K562 (cell line): ENCODE data around the gene ADCY1.

Source experiments
- CBX1 ChIP-seq: sonication (generic); IDR thresholded peaks from 2 replicates; pipeline ENCODE4 v1.6.1; 2016; ENCODE audit warnings: antibody characterized with exemption, low read depth, mild to moderate bottlenecking
- EZH2 ChIP-seq: IDR thresholded peaks from 2 replicates; pipeline ENCODE4 v1.6.1; 2012; ENCODE audit warnings: low read depth, mild to moderate bottlenecking, inconsistent platforms, low read length, borderline replicate concordance
- FIP1L1 ChIP-seq: fragments of 200-400 bp; formaldehyde crosslinking; IDR thresholded peaks from 2 replicates; pipeline ENCODE4 v1.6.1; 2018; ENCODE audit warnings: mild to moderate bottlenecking, low read depth, low read length; ENCODE audit not compliant: poor library complexity, severe bottlenecking
- HNRNPUL1 ChIP-seq: fragments of 200-400 bp; formaldehyde crosslinking; IDR thresholded peaks from 2 replicates; pipeline ENCODE4 v1.6.1; 2017; ENCODE audit warnings: low read length
- KDM4B ChIP-seq, 2 experiments: fragments of 450-650 bp in 1 of 2; sonication (generic) in 1 of 2; IDR thresholded peaks; 2 replicates each; pipeline ENCODE4 v1.6.1; 2016 to 2017; ENCODE audit warnings: borderline replicate concordance in 2 of 2, antibody characterized with exemption in 1 of 2, low read depth in 1 of 2, mild to moderate bottlenecking in 1 of 2
- NR1H2 ChIP-seq: sonication (generic); formaldehyde crosslinking; IDR thresholded peaks from 2 replicates; pipeline ENCODE4 v1.4.0; 2020; ENCODE audit warnings: mild to moderate bottlenecking, missing genetic modification reagents
- ZNF695 ChIP-seq: fragments of 450-650 bp; formaldehyde crosslinking; IDR thresholded peaks from 2 replicates; pipeline ENCODE4 v1.4.0; 2020; ENCODE audit warnings: mild to moderate bottlenecking, moderate library complexity
- ZNF696 ChIP-seq: fragments of 250-450 bp; sonication (Bioruptor Pico); conservative IDR thresholded peaks from 2 replicates; pipeline ENCODE4 v1.4.0; 2020; ENCODE audit warnings: mild to moderate bottlenecking, moderate library complexity
- TF ChIP-seq, protein P1 (sequence below), 3 experiments: IDR thresholded peaks in 2 of 3; conservative IDR thresholded peaks in 1 of 3; 2 replicates each; pipeline ENCODE4 v1.5.1; 2011 to 2012; ENCODE audit warnings: low read length in 3 of 3, mild to moderate bottlenecking in 3 of 3, control low read depth in 2 of 3, improper control_type of control experiment in 1 of 3, inconsistent platforms in 1 of 3, low read depth in 1 of 3, mixed read lengths in 1 of 3, moderate library complexity in 1 of 3; ENCODE audit not compliant: insufficient read depth in 2 of 3

DNA sequence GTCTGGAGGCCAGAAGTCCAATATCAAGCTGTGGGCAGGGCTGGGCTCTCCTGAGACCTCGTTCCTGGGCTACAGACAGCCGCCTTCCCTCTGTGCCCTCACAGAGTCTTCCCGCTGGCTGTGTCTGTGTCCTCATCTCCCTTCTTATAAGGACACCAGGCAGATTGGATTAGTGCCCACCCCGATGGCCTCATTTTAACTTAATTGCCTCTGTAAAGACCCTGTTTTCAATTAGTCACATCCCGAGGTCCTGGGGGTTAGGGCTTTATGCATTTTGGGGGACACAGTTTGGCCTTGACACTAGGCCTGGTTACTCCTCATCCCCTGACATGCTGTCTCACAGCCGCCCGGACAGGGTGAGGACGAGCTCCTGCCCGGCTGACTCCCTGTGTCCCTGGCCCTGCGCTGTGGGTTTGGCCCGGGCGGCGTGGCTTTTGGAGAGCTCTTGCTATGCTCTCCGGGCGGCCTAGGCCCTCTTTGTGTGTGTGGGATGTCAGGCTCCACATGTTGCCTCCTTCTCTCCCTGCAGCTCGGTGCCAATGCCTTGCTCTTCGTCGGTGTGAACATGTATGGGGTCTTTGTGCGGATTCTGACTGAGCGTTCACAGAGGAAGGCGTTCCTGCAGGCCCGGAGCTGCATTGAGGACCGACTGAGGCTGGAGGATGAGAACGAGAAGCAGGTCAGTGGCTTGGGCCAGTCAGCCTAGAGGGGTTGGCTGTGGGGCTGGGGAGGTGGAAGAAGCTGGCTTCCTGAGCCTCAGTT, 18.2 kb downstream of the ADCY1 start:
- TF ChIP-seq KDM4B (IDR thresholded peaks at IDR 0.05; ENCODE audit: borderline replicate concordance in 2 of 2, low read depth in 1 of 2): no peak
- no peak for TF ChIP-seq HNRNPUL1
- no peak for TF ChIP-seq FIP1L1
- no peak for TF ChIP-seq NR1H2 (CRISPR knock-in tag)
- TF ChIP-seq, protein P1, sequence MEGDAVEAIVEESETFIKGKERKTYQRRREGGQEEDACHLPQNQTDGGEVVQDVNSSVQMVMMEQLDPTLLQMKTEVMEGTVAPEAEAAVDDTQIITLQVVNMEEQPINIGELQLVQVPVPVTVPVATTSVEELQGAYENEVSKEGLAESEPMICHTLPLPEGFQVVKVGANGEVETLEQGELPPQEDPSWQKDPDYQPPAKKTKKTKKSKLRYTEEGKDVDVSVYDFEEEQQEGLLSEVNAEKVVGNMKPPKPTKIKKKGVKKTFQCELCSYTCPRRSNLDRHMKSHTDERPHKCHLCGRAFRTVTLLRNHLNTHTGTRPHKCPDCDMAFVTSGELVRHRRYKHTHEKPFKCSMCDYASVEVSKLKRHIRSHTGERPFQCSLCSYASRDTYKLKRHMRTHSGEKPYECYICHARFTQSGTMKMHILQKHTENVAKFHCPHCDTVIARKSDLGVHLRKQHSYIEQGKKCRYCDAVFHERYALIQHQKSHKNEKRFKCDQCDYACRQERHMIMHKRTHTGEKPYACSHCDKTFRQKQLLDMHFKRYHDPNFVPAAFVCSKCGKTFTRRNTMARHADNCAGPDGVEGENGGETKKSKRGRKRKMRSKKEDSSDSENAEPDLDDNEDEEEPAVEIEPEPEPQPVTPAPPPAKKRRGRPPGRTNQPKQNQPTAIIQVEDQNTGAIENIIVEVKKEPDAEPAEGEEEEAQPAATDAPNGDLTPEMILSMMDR (IDR thresholded peaks at IDR 0.05 in 2 of 3, conservative IDR thresholded peaks at IDR 0.05 in 1 of 3; ENCODE audit: insufficient read depth in 2 of 3, low read depth in 1 of 3, low read length in 3 of 3): no peak
- TF ChIP-seq ZNF696 (CRISPR knock-in tag): no peak
- no peak for TF ChIP-seq ZNF695
- no peak for TF ChIP-seq CBX1
- no peak for TF ChIP-seq EZH2
